Caco-2 (cell line): ENCODE measurements around the gene HOXC10. TPM values are rescaled to one million over a fixed set of nuclear protein-coding genes. Genes with fewer than 3 reads are reported as not detected.
A peak's percentile ranks its signal among the peaks of the same experiment; 100 is the strongest.

Experiments used
- BruUV-seq: library from RNA; stranded (reverse); fragments of 400-500 nt; replicated peaks from 2 replicates; lab custom pipeline; 2021; lab: Mats Ljungman, UMichigan
- CTCF ChIA-PET: fragments of 300-600 bp; sonication (Branson Sonifier 250); formaldehyde crosslinking; loops from one replicate; lab custom pipeline; 2022; ENCODE audit warnings: antibody characterized with exemption; lab: Charles Lee
- POLR2A ChIA-PET: fragments of 300-600 bp; sonication (Branson Sonifier 250); formaldehyde crosslinking; loops from one replicate; lab custom pipeline; 2022; ENCODE audit warnings: antibody characterized with exemption; lab: Charles Lee
- DNase-seq, 2 experiments: peaks; one replicate each; pipeline versions ENCODE4 v3.0.0 to v3.0.0-alpha.2; 2020 to 2022
- H3K27me3 ChIP-seq: replicated peaks from 2 replicates; pipeline ENCODE4 v1.6.0; 2011; ENCODE audit warnings: low read length; ENCODE audit not compliant: control insufficient read depth, insufficient read depth
- H3K36me3 ChIP-seq: 2 replicates; pipeline ENCODE4 v1.5.1; 2011; ENCODE audit warnings: low read length; ENCODE audit not compliant: control insufficient read depth, insufficient read depth
- H3K4me1 ChIP-seq: fragments of 250-450 bp; sonication (Bioruptor Pico); 2 replicates; pipeline ENCODE4 v1.5.1; 2020; ENCODE audit warnings: mild to moderate bottlenecking
- H3K4me3 ChIP-seq: 2 replicates; pipeline ENCODE4 v1.5.1; 2011; ENCODE audit warnings: low read depth, mild to moderate bottlenecking, control low read depth, low read length
- H3K9me3 ChIP-seq: fragments of 250-450 bp; sonication (Bioruptor Pico); 2 replicates; pipeline ENCODE4 v1.5.1; 2020; ENCODE audit warnings: mild to moderate bottlenecking, moderate library complexity
- H3K27ac Mint-ChIP-seq: one replicate; pipeline ENCODE4 v1.8.0; 2022; ENCODE audit warnings: mixed read lengths; ENCODE audit not compliant: unreplicated experiment
- H3K27me3 Mint-ChIP-seq: one replicate; pipeline ENCODE4 v1.8.0; 2022; ENCODE audit warnings: mixed read lengths; ENCODE audit not compliant: insufficient read depth, unreplicated experiment
- H3K36me3 Mint-ChIP-seq: one replicate; pipeline ENCODE4 v1.8.0; 2022; ENCODE audit warnings: mild to moderate bottlenecking, mixed read lengths; ENCODE audit not compliant: insufficient read depth, unreplicated experiment
- H3K4me1 Mint-ChIP-seq: one replicate; pipeline ENCODE4 v1.8.0; 2022; ENCODE audit warnings: low read depth, mixed read lengths; ENCODE audit not compliant: unreplicated experiment
- H3K4me3 Mint-ChIP-seq: one replicate; pipeline ENCODE4 v1.8.0; 2022; ENCODE audit warnings: mild to moderate bottlenecking, moderate library complexity, mixed read lengths; ENCODE audit not compliant: unreplicated experiment
- H3K9me3 Mint-ChIP-seq: one replicate; pipeline ENCODE4 v1.8.0; 2022; ENCODE audit warnings: mixed read lengths; ENCODE audit not compliant: unreplicated experiment
- intact Hi-C: fragments of 100-400 bp; cut with micrococcal nuclease; formaldehyde crosslinking; loops from one replicate; pipeline ENCODE4 v1.10.0; 2022; ENCODE audit not compliant: unreplicated experiment
- total RNA-seq: library from RNA; stranded (reverse); gene quantifications from 2 replicates; pipeline ENCODE4 v1.2.3, GENCODE V29; 2022
- TF ChIP-seq, protein P1 (sequence below), 2 experiments: fragments of 200-600 bp in 1 of 2; IDR thresholded peaks; 1 replicate in 1 of 2; 2 replicates in 1 of 2; pipeline versions ENCODE4 v1.5.1 to v1.8.0; 2011 to 2022; ENCODE audit warnings: antibody characterized with exemption in 1 of 2, control low read depth in 1 of 2, inconsistent platforms in 1 of 2, low read depth in 1 of 2, low read length in 1 of 2, mild to moderate bottlenecking in 1 of 2, moderate library complexity in 1 of 2; ENCODE audit not compliant: insufficient read depth in 1 of 2, severe bottlenecking in 1 of 2, unreplicated experiment in 1 of 2

HOXC10 gene
- total RNA-seq, 1 experiment from 2014 or later: 4.0 TPM

DNA sequence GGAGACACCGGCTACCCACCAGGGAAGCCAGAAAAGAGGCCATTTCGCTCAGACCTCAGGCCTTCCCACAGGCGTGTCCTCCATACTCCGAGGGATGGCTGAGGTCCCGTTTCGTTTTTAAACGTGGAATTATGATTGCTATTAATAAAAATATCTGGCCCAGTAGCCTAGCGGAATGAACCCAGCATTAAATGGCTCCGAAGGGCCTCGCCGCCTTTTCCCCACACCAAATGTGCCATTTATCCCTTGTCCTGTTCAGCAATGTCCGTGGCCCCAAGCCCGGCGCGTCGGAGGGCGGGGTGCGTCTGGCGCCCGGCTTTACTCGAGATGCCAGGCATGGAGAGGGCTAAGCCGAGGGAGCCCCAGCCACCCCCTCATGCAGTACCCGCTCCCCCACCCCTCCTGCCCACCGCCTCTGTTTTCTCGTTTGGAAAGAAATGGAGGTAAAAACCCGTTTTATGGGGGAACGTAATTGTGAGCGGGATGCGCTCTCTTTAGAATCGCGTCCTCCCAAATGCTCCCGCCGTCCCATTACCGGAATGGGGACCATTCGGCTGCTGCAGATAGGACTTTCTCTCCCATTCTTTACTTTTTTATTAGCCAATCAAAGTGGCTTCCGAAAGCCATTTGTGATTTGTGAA is 29.6 kb downstream of the HOXC10 start:
- peak overlapping the region; percentile 49 for H3K27ac Mint-ChIP-seq
- CTCF ChIA-PET: interaction anchor here (0.5 to 1.2 kb wide), 3 partner anchors 9 to 341 kb away, joined by 3 to 4 read pairs (median 3); no protein-coding TSS in a partner anchor
- BruUV-seq: no TSS peak
- no peaks in the 10 kb centered on the region for H3K27me3 ChIP-seq
- intact Hi-C loops: loop anchor here (5.0 kb wide), 1 partner anchor 37 kb away; no protein-coding TSS in a partner anchor
- peaks cover under 1% of the 10 kb centered on the region for H3K36me3 Mint-ChIP-seq
- H3K4me3 ChIP-seq: no peak overlapping the region
- H3K9me3 Mint-ChIP-seq: no peaks in the 10 kb centered on the region
- H3K4me1 ChIP-seq: peaks cover 54% of the 10 kb centered on the region
- DNase-seq: no peak
- H3K4me1 Mint-ChIP-seq: peaks cover 30% of the 10 kb centered on the region
- POLR2A ChIA-PET: no interaction called here
- TF ChIP-seq, protein P1, sequence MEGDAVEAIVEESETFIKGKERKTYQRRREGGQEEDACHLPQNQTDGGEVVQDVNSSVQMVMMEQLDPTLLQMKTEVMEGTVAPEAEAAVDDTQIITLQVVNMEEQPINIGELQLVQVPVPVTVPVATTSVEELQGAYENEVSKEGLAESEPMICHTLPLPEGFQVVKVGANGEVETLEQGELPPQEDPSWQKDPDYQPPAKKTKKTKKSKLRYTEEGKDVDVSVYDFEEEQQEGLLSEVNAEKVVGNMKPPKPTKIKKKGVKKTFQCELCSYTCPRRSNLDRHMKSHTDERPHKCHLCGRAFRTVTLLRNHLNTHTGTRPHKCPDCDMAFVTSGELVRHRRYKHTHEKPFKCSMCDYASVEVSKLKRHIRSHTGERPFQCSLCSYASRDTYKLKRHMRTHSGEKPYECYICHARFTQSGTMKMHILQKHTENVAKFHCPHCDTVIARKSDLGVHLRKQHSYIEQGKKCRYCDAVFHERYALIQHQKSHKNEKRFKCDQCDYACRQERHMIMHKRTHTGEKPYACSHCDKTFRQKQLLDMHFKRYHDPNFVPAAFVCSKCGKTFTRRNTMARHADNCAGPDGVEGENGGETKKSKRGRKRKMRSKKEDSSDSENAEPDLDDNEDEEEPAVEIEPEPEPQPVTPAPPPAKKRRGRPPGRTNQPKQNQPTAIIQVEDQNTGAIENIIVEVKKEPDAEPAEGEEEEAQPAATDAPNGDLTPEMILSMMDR (IDR thresholded peaks at IDR 0.05; ENCODE audit: insufficient read depth in 1 of 2, low read depth in 1 of 2, low read length in 1 of 2, severe bottlenecking in 1 of 2, unreplicated experiment in 1 of 2): no peak
- H3K4me3 Mint-ChIP-seq: no peak overlapping the region
- H3K27me3 Mint-ChIP-seq: no peaks in the 10 kb centered on the region
- no peaks in the 10 kb centered on the region; the same call in 1 of the 2 replicates for H3K36me3 ChIP-seq
- H3K9me3 ChIP-seq: no peaks in the 10 kb centered on the region

DNA sequence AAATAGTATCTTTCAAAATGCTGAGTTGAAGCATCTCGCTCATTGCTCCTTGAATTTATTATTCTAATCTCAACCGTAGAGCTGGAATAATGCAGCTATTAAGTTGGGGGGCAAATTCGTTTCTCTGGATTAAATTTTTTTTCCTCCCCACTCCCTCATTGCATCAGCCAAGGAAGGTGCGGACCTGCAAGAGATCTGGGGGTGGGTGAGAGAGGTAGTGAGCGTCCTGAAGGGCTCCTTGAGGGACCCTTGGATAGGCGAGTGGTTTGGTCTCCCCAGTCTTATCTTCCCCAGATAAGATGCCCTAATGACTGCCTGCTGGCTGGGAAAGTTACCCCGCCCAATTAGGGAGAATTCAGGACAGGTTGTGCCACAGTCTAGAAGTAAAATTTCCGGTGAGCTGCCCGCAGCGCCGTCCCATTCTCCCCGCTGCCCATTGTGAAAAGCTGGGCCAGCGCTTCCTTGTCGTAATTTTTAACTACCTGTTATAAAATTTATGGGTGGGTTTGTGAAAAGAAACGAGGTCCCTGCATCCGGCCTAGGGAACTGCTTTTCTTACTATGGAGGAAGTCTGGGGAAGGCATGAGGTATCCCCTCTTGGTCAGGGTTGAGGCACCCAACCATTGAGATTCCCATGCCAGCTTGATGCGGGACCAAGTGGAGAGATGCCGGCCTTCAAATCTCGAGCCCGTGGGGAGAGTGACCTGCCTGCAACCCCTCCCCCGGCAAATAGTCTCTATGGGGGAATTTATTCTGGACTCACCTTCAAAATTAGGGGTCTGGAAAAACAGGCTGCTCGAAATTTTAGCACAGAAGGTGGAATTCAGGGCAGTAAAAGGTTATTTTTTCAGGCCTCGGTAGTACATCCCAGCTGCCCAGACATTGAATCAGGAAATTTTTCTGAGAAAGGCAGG is 30.3 kb downstream of the HOXC10 start:
- Histone ChIP-seq H3K4me3 (no peak overlapping the region), H3K4me1 (peaks cover 46% of the 10 kb centered on the region), H3K36me3 (no peaks in the 10 kb centered on the region; the same call in 1 of the 2 replicates), H3K9me3 (no peaks in the 10 kb centered on the region), H3K27me3 (no peaks in the 10 kb centered on the region)
- peak overlapping the region; percentile 98 for H3K4me3 Mint-ChIP-seq
- CTCF ChIA-PET: interaction anchor here (2.5 kb wide), 1 partner anchor 17 kb away, joined by 19 read pairs; no protein-coding TSS in a partner anchor
- peaks cover 37% of the 10 kb centered on the region for H3K4me1 Mint-ChIP-seq
- BruUV-seq: no TSS peak
- POLR2A ChIA-PET: no interaction called here
- H3K27ac Mint-ChIP-seq: no peak overlapping the region
- TF ChIP-seq, protein P1 (IDR thresholded peaks at IDR 0.05; ENCODE audit: insufficient read depth in 1 of 2, low read depth in 1 of 2, low read length in 1 of 2, severe bottlenecking in 1 of 2, unreplicated experiment in 1 of 2): no peak
- DNase-seq: no peak
- H3K36me3 Mint-ChIP-seq: peaks cover 6% of the 10 kb centered on the region
- H3K27me3 Mint-ChIP-seq: no peaks in the 10 kb centered on the region
- no peaks in the 10 kb centered on the region for H3K9me3 Mint-ChIP-seq
- intact Hi-C loops: loop anchor here (5.0 kb wide), 1 partner anchor 38 kb away; no protein-coding TSS in a partner anchor

DNA sequence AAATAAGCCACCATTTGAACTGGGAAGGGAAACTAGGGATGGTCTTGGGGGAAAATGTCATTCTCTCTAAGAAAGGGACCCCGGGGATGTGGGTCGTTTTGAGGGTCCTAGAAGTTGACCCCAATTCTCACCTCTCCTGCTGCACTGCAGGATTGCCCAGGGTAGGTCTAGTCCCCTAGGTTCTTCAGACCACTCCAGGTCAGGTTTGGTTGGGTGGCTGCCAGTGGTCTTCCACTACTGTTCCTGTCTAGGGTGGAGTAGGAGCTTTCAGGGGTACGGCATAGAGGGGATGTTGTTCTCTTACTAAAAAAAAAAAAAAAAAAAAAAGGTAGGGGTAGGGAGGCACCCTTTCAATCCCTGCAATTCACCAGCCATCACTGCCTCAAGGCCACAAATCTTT is 31.1 kb downstream of the HOXC10 start:
- Histone ChIP-seq H3K4me1 (peaks cover 39% of the 10 kb centered on the region), H3K4me3 (peak overlapping the region; percentile 58), H3K36me3 (no peaks in the 10 kb centered on the region; the same call in 1 of the 2 replicates), H3K27me3 (no peaks in the 10 kb centered on the region), H3K9me3 (no peaks in the 10 kb centered on the region)
- H3K27me3 Mint-ChIP-seq: no peaks in the 10 kb centered on the region
- peak overlapping the region; percentile 98 for H3K4me3 Mint-ChIP-seq
- ChIA-PET CTCF (interaction anchor here (0.6 to 2.5 kb wide), 9 partner anchors 9 to 586 kb away, joined by 3 to 84 read pairs (median 12); partner anchors contain the start of gene HOXC8), POLR2A (interaction anchor here (0.5 to 2.2 kb wide), 4 partner anchors 8 to 185 kb away, joined by 3 to 25 read pairs (median 12); partner anchors contain the start of genes HOXC10 and HOXC8)
- H3K36me3 Mint-ChIP-seq: peaks cover 6% of the 10 kb centered on the region
- no peak overlapping the region for H3K27ac Mint-ChIP-seq
- TF ChIP-seq, protein P1 (IDR thresholded peaks at IDR 0.05; ENCODE audit: insufficient read depth in 1 of 2, low read depth in 1 of 2, low read length in 1 of 2, severe bottlenecking in 1 of 2, unreplicated experiment in 1 of 2): no peak
- no peak for DNase-seq
- peaks cover 33% of the 10 kb centered on the region for H3K4me1 Mint-ChIP-seq
- no peaks in the 10 kb centered on the region for H3K9me3 Mint-ChIP-seq
- intact Hi-C loops: loop anchor here (5.0 kb wide), 1 partner anchor 39 kb away; no protein-coding TSS in a partner anchor
- no TSS peak for BruUV-seq
